SU-DHL-6 (cell line): ENCODE results near the gene CBFA2T2.
"Not testable (repeated sequence)": the region's sequence is repeated elsewhere in the genome, so short reads cannot be mapped to it uniquely, and the experiment has no call there.

Source experiments
- H2AFZ ChIP-seq: fragments of 200-600 bp; sonication (generic); 2 replicates; pipeline ENCODE4 v1.6.1; 2014; ENCODE audit warnings: low read depth, mild to moderate bottlenecking, moderate library complexity, mixed read lengths, antibody characterized with exemption, low read length; ENCODE audit not compliant: severe bottlenecking
- H3F3A ChIP-seq: fragments of 200-600 bp; shearing (Covaris generic); 2 replicates; pipeline ENCODE4 v1.6.0; 2016; ENCODE audit warnings: antibody characterized with exemption, mild to moderate bottlenecking; ENCODE audit not compliant: insufficient read depth
- H3K27ac ChIP-seq: fragments of 200-600 bp; sonication (generic); 2 replicates; pipeline ENCODE4 v1.5.1; 2016; ENCODE audit warnings: low read depth, mild to moderate bottlenecking, low read length, moderate library complexity, mixed read lengths
- H3K27me3 ChIP-seq: fragments of 200-600 bp; sonication (generic), shearing (Covaris generic); 2 replicates; pipeline ENCODE4 v1.6.0; 2014; ENCODE audit warnings: mild to moderate bottlenecking, low read length
- H3K36me3 ChIP-seq: fragments of 200-600 bp; sonication (generic); 2 replicates; pipeline ENCODE4 v1.6.1; 2014; ENCODE audit warnings: mild to moderate bottlenecking, low read length, mixed read lengths
- H3K4me2 ChIP-seq: fragments of 300-600, 200-600 bp; shearing (Covaris generic), sonication (generic); 2 replicates; pipeline ENCODE4 v1.6.0; 2014; ENCODE audit warnings: low read length, low read depth, mild to moderate bottlenecking; ENCODE audit not compliant: poor library complexity, severe bottlenecking
- H3K4me3 ChIP-seq: fragments of 200-600 bp; sonication (generic); 2 replicates; pipeline ENCODE4 v1.5.1; 2014; ENCODE audit warnings: antibody characterized with exemption, low read length, mild to moderate bottlenecking, mixed read lengths; ENCODE audit not compliant: insufficient read depth, poor library complexity, severe bottlenecking
- H3K79me2 ChIP-seq: fragments of 200-600 bp; sonication (generic); 2 replicates; pipeline ENCODE4 v1.6.1; 2014; ENCODE audit warnings: mild to moderate bottlenecking, low read length, moderate library complexity; ENCODE audit not compliant: insufficient read depth
- H3K9ac ChIP-seq: fragments of 200-600 bp; sonication (generic); 2 replicates; pipeline ENCODE4 v1.7.0; 2014; ENCODE audit warnings: mild to moderate bottlenecking, low read length
- H3K9me2 ChIP-seq: fragments of 200-600 bp; sonication (generic); replicated peaks from 2 replicates; pipeline ENCODE4 v1.6.1; 2014; ENCODE audit warnings: low read length; ENCODE audit not compliant: insufficient read depth
- H3K9me3 ChIP-seq: fragments of 200-600 bp; sonication (generic); 2 replicates; pipeline ENCODE4 v1.6.1; 2014; ENCODE audit warnings: low read length, mixed read lengths; ENCODE audit not compliant: insufficient read depth
- H4K20me1 ChIP-seq: fragments of 200-600 bp; sonication (generic); 2 replicates; pipeline ENCODE4 v1.6.1; 2014; ENCODE audit warnings: low read depth, mild to moderate bottlenecking, antibody characterized with exemption, low read length, moderate library complexity, mixed read lengths
- EZH2phosphoT487 ChIP-seq: fragments of 200-600 bp; sonication (generic), shearing (Covaris generic); conservative IDR thresholded peaks from 2 replicates; pipeline ENCODE4 v1.6.1; 2018; ENCODE audit warnings: mild to moderate bottlenecking, antibody characterized with exemption, low read length, moderate library complexity, mixed read lengths
- TF ChIP-seq, protein P1 (sequence below): fragments of 200-600 bp; sonication (generic); IDR thresholded peaks from one replicate; pipeline ENCODE4 v1.5.1; 2017; ENCODE audit warnings: antibody characterized with exemption, mild to moderate bottlenecking, low read length, moderate library complexity; ENCODE audit not compliant: insufficient read depth, poor library complexity, severe bottlenecking

CBFA2T2 gene

GRCh38 chr20:33482581-33482980, 7.3 kb upstream of the CBFA2T2 start:
- Histone ChIP-seq H3K36me3 (no peaks in the 10 kb centered on the region), H3K27me3 (no peaks in the 10 kb centered on the region), H3K79me2 (no peaks in the 10 kb centered on the region), H3K9me3 (no peaks in the 10 kb centered on the region), H2AFZ (no peak overlapping the region), H3K9ac (no peak overlapping the region), H3K4me3 (no peak overlapping the region), H3F3A (no peaks in the 10 kb centered on the region), H3K27ac (no peak overlapping the region), H3K9me2 (no peaks in the 10 kb centered on the region), H3K4me2 (no peak overlapping the region), H4K20me1 (no peaks in the 10 kb centered on the region)
- no peak for TF ChIP-seq EZH2phosphoT487
- TF ChIP-seq, protein P1, sequence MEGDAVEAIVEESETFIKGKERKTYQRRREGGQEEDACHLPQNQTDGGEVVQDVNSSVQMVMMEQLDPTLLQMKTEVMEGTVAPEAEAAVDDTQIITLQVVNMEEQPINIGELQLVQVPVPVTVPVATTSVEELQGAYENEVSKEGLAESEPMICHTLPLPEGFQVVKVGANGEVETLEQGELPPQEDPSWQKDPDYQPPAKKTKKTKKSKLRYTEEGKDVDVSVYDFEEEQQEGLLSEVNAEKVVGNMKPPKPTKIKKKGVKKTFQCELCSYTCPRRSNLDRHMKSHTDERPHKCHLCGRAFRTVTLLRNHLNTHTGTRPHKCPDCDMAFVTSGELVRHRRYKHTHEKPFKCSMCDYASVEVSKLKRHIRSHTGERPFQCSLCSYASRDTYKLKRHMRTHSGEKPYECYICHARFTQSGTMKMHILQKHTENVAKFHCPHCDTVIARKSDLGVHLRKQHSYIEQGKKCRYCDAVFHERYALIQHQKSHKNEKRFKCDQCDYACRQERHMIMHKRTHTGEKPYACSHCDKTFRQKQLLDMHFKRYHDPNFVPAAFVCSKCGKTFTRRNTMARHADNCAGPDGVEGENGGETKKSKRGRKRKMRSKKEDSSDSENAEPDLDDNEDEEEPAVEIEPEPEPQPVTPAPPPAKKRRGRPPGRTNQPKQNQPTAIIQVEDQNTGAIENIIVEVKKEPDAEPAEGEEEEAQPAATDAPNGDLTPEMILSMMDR, result no peak

- not testable (repeated sequence) for H2AFZ ChIP-seq, H3K27ac ChIP-seq, H3K4me2 ChIP-seq, H3F3A ChIP-seq, H3K9me2 ChIP-seq, H3K9ac ChIP-seq, H3K9me3 ChIP-seq, H4K20me1 ChIP-seq, H3K27me3 ChIP-seq, H3K4me3 ChIP-seq, H3K36me3 ChIP-seq, H3K79me2 ChIP-seq
These were observed 6.7 kb upstream of the CBFA2T2 start for GRCh38 chr20:33483186-33483585.

DNA sequence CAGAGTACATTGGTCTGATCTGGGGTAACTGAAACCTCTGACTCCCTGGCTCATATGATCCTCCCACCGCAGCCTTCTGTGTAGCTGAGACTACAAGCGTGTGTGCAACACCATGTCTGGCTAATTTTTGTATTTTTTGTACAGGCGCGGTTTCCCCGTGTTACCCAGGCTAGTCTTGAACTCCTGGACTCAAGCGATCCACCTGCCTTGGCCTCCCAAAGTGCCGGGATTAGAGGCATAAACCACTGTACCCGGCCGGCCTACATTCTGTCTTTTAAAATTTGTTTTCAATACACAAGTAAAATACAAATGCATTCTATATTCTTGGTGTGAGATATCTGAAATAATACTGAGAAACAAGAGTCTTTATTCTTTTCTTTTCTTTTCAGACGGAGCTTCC, 1.7 kb upstream of the CBFA2T2 start:
- Histone ChIP-seq H3K9ac (no peak overlapping the region), H3K4me3 (no peak overlapping the region), H3K4me2 (no peak overlapping the region), H4K20me1 (no peaks in the 10 kb centered on the region), H3K36me3 (no peaks in the 10 kb centered on the region), H3K27ac (no peak overlapping the region), H2AFZ (no peak overlapping the region), H3F3A (0 out of 2 replicates have a peak, but pooled peaks cover 3% of the 10 kb centered on the region), H3K79me2 (no peaks in the 10 kb centered on the region; the same call in 1 of the 2 replicates), H3K9me3 (no peaks in the 10 kb centered on the region), H3K9me2 (no peaks in the 10 kb centered on the region), H3K27me3 (no peaks in the 10 kb centered on the region)
- TF ChIP-seq, protein P1, result no peak
- no peak for TF ChIP-seq EZH2phosphoT487

DNA sequence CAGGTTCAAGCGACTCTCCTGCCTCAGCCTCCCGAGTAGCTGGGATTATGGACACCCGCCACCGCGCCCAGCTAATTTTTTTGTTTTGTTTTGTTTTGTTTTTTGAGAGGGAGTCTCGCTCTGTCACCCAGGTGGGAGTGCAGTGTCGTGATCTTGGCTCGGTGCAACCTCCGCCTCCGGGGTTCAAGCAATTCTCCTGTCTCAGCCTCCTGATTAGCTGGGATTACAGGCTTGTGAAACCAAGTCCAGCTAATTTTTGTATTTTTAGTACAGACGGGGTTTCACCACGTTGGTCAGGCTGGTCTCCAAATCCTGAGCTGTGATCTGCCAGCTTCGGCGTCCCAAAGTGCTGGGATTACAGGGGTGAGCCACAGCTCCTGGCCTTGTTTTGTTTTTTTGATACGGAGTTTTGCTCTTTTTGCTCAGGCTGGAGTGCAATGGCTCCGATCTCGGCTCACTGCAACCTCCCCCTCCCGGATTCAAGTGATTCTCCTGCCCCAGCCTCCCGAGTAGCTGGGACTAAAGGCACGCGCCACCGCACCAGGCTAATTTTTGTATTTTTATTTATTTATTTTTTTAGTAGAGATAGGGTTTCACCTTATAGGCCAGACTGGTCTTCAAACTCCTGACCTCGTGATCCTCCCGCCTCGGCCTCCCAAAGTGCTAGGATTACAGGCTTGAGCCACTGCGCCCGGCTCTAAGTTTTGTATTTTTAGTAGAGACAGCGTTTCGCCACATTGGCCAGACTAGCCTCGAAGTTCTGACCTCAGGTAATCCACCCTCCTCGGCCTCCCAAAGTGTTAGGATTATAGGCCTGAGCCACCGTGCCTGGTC, 1.0 kb upstream of the CBFA2T2 start:
- Histone ChIP-seq H3K9ac (peak overlapping the region; percentile 74; the same call in 1 of the 2 replicates), H3K4me2 (peak overlapping the region; percentile 91), H2AFZ (peak overlapping the region; percentile 94), H3K27ac (peak overlapping the region; percentile 41), H3K4me3 (peak overlapping the region; percentile 80)
- not testable (repeated sequence) for H3K9me2 ChIP-seq, H3F3A ChIP-seq, H3K79me2 ChIP-seq, H4K20me1 ChIP-seq, H3K9me3 ChIP-seq, H3K36me3 ChIP-seq, H3K27me3 ChIP-seq
